Measurements from ENCODE around the gene G2E3.
"Not testable (repeated sequence)": the region's sequence is repeated elsewhere in the genome, so short reads cannot be mapped to it uniquely, and the experiment has no call there.

The G2E3 gene

GRCh38 chr14:30558675-30559555, at the start of gene G2E3:
Gene G2E3 (plus strand): TSS chr14:30559158. CDS start chr14:30581080, 21,922 bp downstream.
- peak; percentile 73 for DNase-seq (ENCODE audit: low read depth)

- DNase-seq (ENCODE audit: low read depth): no peak
These were observed 41.2 kb upstream of the G2E3 start for GRCh38 chr14:30517737-30518136.

- no peak for DNase-seq (ENCODE audit: low read depth)
These were observed 39.9 kb upstream of the G2E3 start for GRCh38 chr14:30518867-30519560.

GRCh38 chr14:30519961-30520360, 39.0 kb upstream of the G2E3 start:
- no peak for DNase-seq (ENCODE audit: low read depth)

GRCh38 chr14:30520536-30520935, 38.4 kb upstream of the G2E3 start:
- no peak for DNase-seq (ENCODE audit: low read depth)

GRCh38 chr14:30521899-30522736, 36.8 kb upstream of the G2E3 start:
- no peak for DNase-seq (ENCODE audit: low read depth)

- no peak for DNase-seq (ENCODE audit: low read depth)
These were observed 33.1 kb upstream of the G2E3 start for GRCh38 chr14:30525833-30526232.

- no peak for DNase-seq (ENCODE audit: low read depth)
These were observed 31.8 kb upstream of the G2E3 start for GRCh38 chr14:30527196-30527595.

- DNase-seq (ENCODE audit: low read depth): no peak
These were observed 30.8 kb upstream of the G2E3 start for GRCh38 chr14:30528119-30528518.

- DNase-seq (ENCODE audit: low read depth): no peak
These were observed 29.9 kb upstream of the G2E3 start for GRCh38 chr14:30528778-30529642.

GRCh38 chr14:30532264-30532663, 26.7 kb upstream of the G2E3 start:
- DNase-seq (ENCODE audit: low read depth): no peak

GRCh38 chr14:30533126-30533525, 25.8 kb upstream of the G2E3 start:
- DNase-seq (ENCODE audit: low read depth): no peak

- DNase-seq (ENCODE audit: low read depth): no peak
These were observed 17.6 kb upstream of the G2E3 start for GRCh38 chr14:30541318-30541717.

- not testable (repeated sequence) for DNase-seq (ENCODE audit: low read depth)
These were observed 12.2 kb upstream of the G2E3 start for GRCh38 chr14:30546735-30547134.

- DNase-seq (ENCODE audit: low read depth): no peak
These were observed 11.4 kb upstream of the G2E3 start for GRCh38 chr14:30547388-30548048.

- DNase-seq (ENCODE audit: low read depth): no peak
These were observed 8.6 kb upstream of the G2E3 start for GRCh38 chr14:30550335-30550734.

- DNase-seq (ENCODE audit: low read depth): no peak
These were observed 7.5 kb upstream of the G2E3 start for GRCh38 chr14:30551460-30551859.

GRCh38 chr14:30553311-30553989, 5.5 kb upstream of the G2E3 start:
- DNase-seq (ENCODE audit: low read depth): no peak

- no peak for DNase-seq (ENCODE audit: low read depth)
These were observed 640 bp upstream of the G2E3 start for GRCh38 chr14:30558362-30558674.

GRCh38 chr14:30559638-30560091, 707 bp downstream of the G2E3 start:
- no peak for DNase-seq (ENCODE audit: low read depth)
